Measurements from ENCODE around the gene MPHOSPH10.
A peak's percentile ranks its signal among the peaks of the same experiment; 100 is the strongest.
"Not testable (repeated sequence)": the region's sequence is repeated elsewhere in the genome, so short reads cannot be mapped to it uniquely, and the experiment has no call there.

Gene MPHOSPH10

GRCh38 chr2:71129114-71129901 is 1.1 kb upstream of the MPHOSPH10 start:
- no peak overlapping the region for H2BK15ac ChIP-seq (replicated peaks; ENCODE audit: low read depth)
- peak overlapping the region; percentile 42 for H3K27ac ChIP-seq (ENCODE audit: low read depth, low read length)
- H2AK5ac ChIP-seq (ENCODE audit: low read length), result no peak overlapping the region
- H3K56ac ChIP-seq (ENCODE audit: low read length), result peak overlapping the region; percentile 96
- DNase-seq, result peak; percentile 22
- no peaks in the 10 kb centered on the region for H3K36me3 ChIP-seq (ENCODE audit: control insufficient read depth, insufficient read depth, low read length)
- no peak overlapping the region for H3K4ac ChIP-seq (ENCODE audit: low read depth, low read length)
- H3K18ac ChIP-seq (ENCODE audit: low read length), result no peak overlapping the region
- peak overlapping the region; percentile 96 for H3K9ac ChIP-seq (ENCODE audit: low read length)
- H4K5ac ChIP-seq (ENCODE audit: low read length), result peak overlapping the region; percentile 1
- no peak overlapping the region for H2BK120ac ChIP-seq (ENCODE audit: low read depth, low read length)
- peak overlapping the region; percentile 69 for H2BK5ac ChIP-seq (ENCODE audit: low read length)
- H3K23ac ChIP-seq (ENCODE audit: low read length), result no peak overlapping the region
- H3K79me1 ChIP-seq (ENCODE audit: low read length), result peaks cover 4% of the 10 kb centered on the region
- WGBS (ENCODE audit: extremely low coverage, insufficient coverage, low lambda C conversion rate), result no CpG with 5 or more reads among the region's 18 CpGs
- H3K4me1 ChIP-seq (ENCODE audit: control insufficient read depth, low read depth, low read length), result peaks cover 2% of the 10 kb centered on the region
- H4K8ac ChIP-seq (ENCODE audit: low read depth, low read length), result no peak overlapping the region
- H3K27me3 ChIP-seq (ENCODE audit: insufficient read depth, low read length, poor library complexity), result no peaks in the 10 kb centered on the region
- H3K79me2 ChIP-seq (ENCODE audit: control insufficient read depth, insufficient read depth, low read length), result peaks cover 24% of the 10 kb centered on the region
- peak overlapping the region; percentile 74 for H3K4me2 ChIP-seq (ENCODE audit: low read length)
- H3K4me3 ChIP-seq (ENCODE audit: low read length), result peak overlapping the region; percentile 79

- H3K9ac ChIP-seq (ENCODE audit: low read length), result peak overlapping the region; percentile 96
- H3K4me3 ChIP-seq (ENCODE audit: low read length), result peak overlapping the region; percentile 79
- H2BK15ac ChIP-seq (replicated peaks; ENCODE audit: low read depth), result no peak overlapping the region
- no peaks in the 10 kb centered on the region for H3K27me3 ChIP-seq (ENCODE audit: insufficient read depth, low read length, poor library complexity)
- H3K79me1 ChIP-seq (ENCODE audit: low read length), result peaks cover 4% of the 10 kb centered on the region
- H3K56ac ChIP-seq (ENCODE audit: low read length), result peak overlapping the region; percentile 96
- peaks cover 24% of the 10 kb centered on the region for H3K79me2 ChIP-seq (ENCODE audit: control insufficient read depth, insufficient read depth, low read length)
- no peaks in the 10 kb centered on the region for H3K36me3 ChIP-seq (ENCODE audit: control insufficient read depth, insufficient read depth, low read length)
- H4K8ac ChIP-seq (ENCODE audit: low read depth, low read length), result no peak overlapping the region
- H2BK5ac ChIP-seq (ENCODE audit: low read length), result peak overlapping the region; percentile 69
- peak overlapping the region; percentile 1 for H4K5ac ChIP-seq (ENCODE audit: low read length)
- peaks cover 2% of the 10 kb centered on the region for H3K4me1 ChIP-seq (ENCODE audit: control insufficient read depth, low read depth, low read length)
- peak overlapping the region; percentile 42 for H3K27ac ChIP-seq (ENCODE audit: low read depth, low read length)
- H3K18ac ChIP-seq (ENCODE audit: low read length), result no peak overlapping the region
- H2AK5ac ChIP-seq (ENCODE audit: low read length), result no peak overlapping the region
- no peak overlapping the region for H2BK120ac ChIP-seq (ENCODE audit: low read depth, low read length)
- no peak overlapping the region for H3K23ac ChIP-seq (ENCODE audit: low read length)
- DNase-seq, result peak; percentile 86
- no peak overlapping the region for H3K4ac ChIP-seq (ENCODE audit: low read depth, low read length)
- WGBS (ENCODE audit: extremely low coverage, insufficient coverage, low lambda C conversion rate), result no CpG with 5 or more reads among the region's 17 CpGs
- peak overlapping the region; percentile 74 for H3K4me2 ChIP-seq (ENCODE audit: low read length)
Observed at GRCh38 chr2:71129902-71130151, 607 bp upstream of the MPHOSPH10 start.

- Histone ChIP-seq H2BK120ac (ENCODE audit: low read depth, low read length) (no peak overlapping the region), H2BK15ac (replicated peaks; ENCODE audit: low read depth) (no peak overlapping the region), H3K23ac (ENCODE audit: low read length) (no peak overlapping the region), H4K5ac (ENCODE audit: low read length) (no peak overlapping the region), H2AK5ac (ENCODE audit: low read length) (no peak overlapping the region), H3K56ac (ENCODE audit: low read length) (peak overlapping the region; percentile 95), H3K4ac (ENCODE audit: low read depth, low read length) (no peak overlapping the region), H2BK5ac (ENCODE audit: low read length) (no peak overlapping the region), H3K18ac (ENCODE audit: low read length) (no peak overlapping the region), H3K27ac (ENCODE audit: low read depth, low read length) (no peak overlapping the region), H3K9ac (ENCODE audit: low read length) (peak overlapping the region; percentile 87), H3K36me3 (ENCODE audit: control insufficient read depth, insufficient read depth, low read length) (no peaks in the 10 kb centered on the region), H3K79me1 (ENCODE audit: low read length) (peaks cover 4% of the 10 kb centered on the region), H3K27me3 (ENCODE audit: insufficient read depth, low read length, poor library complexity) (no peaks in the 10 kb centered on the region), H3K4me2 (ENCODE audit: low read length) (peak overlapping the region; percentile 85), H3K4me1 (ENCODE audit: control insufficient read depth, low read depth, low read length) (peaks cover 2% of the 10 kb centered on the region), H3K79me2 (ENCODE audit: control insufficient read depth, insufficient read depth, low read length) (peaks cover 24% of the 10 kb centered on the region), H3K4me3 (ENCODE audit: low read length) (peak overlapping the region; percentile 86), H4K8ac (ENCODE audit: low read depth, low read length) (no peak overlapping the region)
- no CpG with 5 or more reads among the region's 4 CpGs for WGBS (ENCODE audit: extremely low coverage, insufficient coverage, low lambda C conversion rate)
- no peak for DNase-seq
Observed at GRCh38 chr2:71130905-71131244, 441 bp downstream of the MPHOSPH10 start.

GRCh38 chr2:71131387-71132166 is 1.1 kb downstream of the MPHOSPH10 start:
- not testable (repeated sequence) for H3K18ac ChIP-seq (ENCODE audit: low read length); H2BK5ac ChIP-seq (ENCODE audit: low read length); H3K4me1 ChIP-seq (ENCODE audit: control insufficient read depth, low read depth, low read length); H3K23ac ChIP-seq (ENCODE audit: low read length); H3K4ac ChIP-seq (ENCODE audit: low read depth, low read length); H3K79me1 ChIP-seq (ENCODE audit: low read length); H2AK5ac ChIP-seq (ENCODE audit: low read length); H3K27ac ChIP-seq (ENCODE audit: low read depth, low read length); DNase-seq; H3K36me3 ChIP-seq (ENCODE audit: control insufficient read depth, insufficient read depth, low read length); H2BK120ac ChIP-seq (ENCODE audit: low read depth, low read length); H2BK15ac ChIP-seq (replicated peaks; ENCODE audit: low read depth); H4K5ac ChIP-seq (ENCODE audit: low read length); H3K27me3 ChIP-seq (ENCODE audit: insufficient read depth, low read length, poor library complexity); H4K8ac ChIP-seq (ENCODE audit: low read depth, low read length)
- Histone ChIP-seq H3K9ac (ENCODE audit: low read length) (peak overlapping the region; percentile 87), H3K4me2 (ENCODE audit: low read length) (peak overlapping the region; percentile 85), H3K4me3 (ENCODE audit: low read length) (peak overlapping the region; percentile 86), H3K56ac (ENCODE audit: low read length) (peak overlapping the region; percentile 95), H3K79me2 (ENCODE audit: control insufficient read depth, insufficient read depth, low read length) (peaks cover 24% of the 10 kb centered on the region)
- no CpG with 5 or more reads among the region's 7 CpGs for WGBS (ENCODE audit: extremely low coverage, insufficient coverage, low lambda C conversion rate)

DNA sequence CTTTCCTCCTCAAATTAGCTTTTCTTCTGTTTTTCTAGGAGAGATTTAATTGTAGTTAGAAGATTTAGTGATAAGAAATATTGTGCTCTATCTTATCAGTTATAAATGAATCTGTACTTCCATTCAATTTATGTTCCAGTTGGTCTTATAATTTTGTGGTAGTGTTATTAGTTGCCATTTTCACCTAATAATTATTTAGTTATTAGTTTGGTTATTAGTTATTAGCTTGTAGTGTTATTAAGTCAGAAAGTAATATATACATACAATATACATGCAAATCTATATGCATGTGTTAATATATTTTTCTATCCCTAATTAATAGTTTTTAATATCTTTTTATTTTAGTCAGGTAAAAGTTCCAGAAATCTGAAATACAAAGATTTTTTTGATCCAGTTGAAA is 3.2 kb downstream of the MPHOSPH10 start:
- Histone ChIP-seq H3K36me3 (ENCODE audit: control insufficient read depth, insufficient read depth, low read length) (no peaks in the 10 kb centered on the region), H2BK120ac (ENCODE audit: low read depth, low read length) (no peak overlapping the region), H4K8ac (ENCODE audit: low read depth, low read length) (no peak overlapping the region), H3K4ac (ENCODE audit: low read depth, low read length) (no peak overlapping the region), H3K4me2 (ENCODE audit: low read length) (no peak overlapping the region), H4K5ac (ENCODE audit: low read length) (no peak overlapping the region), H3K56ac (ENCODE audit: low read length) (no peak overlapping the region), H2BK15ac (replicated peaks; ENCODE audit: low read depth) (no peak overlapping the region), H2AK5ac (ENCODE audit: low read length) (no peak overlapping the region), H3K9ac (ENCODE audit: low read length) (no peak overlapping the region), H3K27me3 (ENCODE audit: insufficient read depth, low read length, poor library complexity) (no peaks in the 10 kb centered on the region), H3K23ac (ENCODE audit: low read length) (no peak overlapping the region), H2BK5ac (ENCODE audit: low read length) (no peak overlapping the region), H3K27ac (ENCODE audit: low read depth, low read length) (no peak overlapping the region), H3K4me1 (ENCODE audit: control insufficient read depth, low read depth, low read length) (peaks cover 2% of the 10 kb centered on the region), H3K79me2 (ENCODE audit: control insufficient read depth, insufficient read depth, low read length) (peaks cover 24% of the 10 kb centered on the region), H3K79me1 (ENCODE audit: low read length) (peaks cover 4% of the 10 kb centered on the region), H3K18ac (ENCODE audit: low read length) (no peak overlapping the region), H3K4me3 (ENCODE audit: low read length) (no peak overlapping the region)
- no peak for DNase-seq

Data from mesendoderm (in vitro differentiated cells).